Activated CD4-positive, alpha-beta memory T cell treated with anti-CD3 and anti-CD28 coated beads, Interleukin-2, amount 10 ng/mL, durations not matched to agents 7 days and 5 days (primary cell): Measurements from ENCODE around the gene MINDY4. TPM values are rescaled to one million over a fixed set of nuclear protein-coding genes. Genes with fewer than 3 reads are reported as not detected.

Experiments
- CTCF ChIA-PET: fragments of 350-600 bp; sonication (Branson Sonifier 250); formaldehyde crosslinking; loops from one replicate; lab custom pipeline; 2021; ENCODE audit warnings: antibody characterized with exemption, inconsistent platforms; lab: Charles Lee
- POLR2A ChIA-PET: fragments of 350-600 bp; sonication (Branson Sonifier 250); formaldehyde crosslinking; loops from one replicate; lab custom pipeline; 2021; ENCODE audit warnings: antibody characterized with exemption; lab: Charles Lee
- DNase-seq: peaks from one replicate; pipeline ENCODE4 v3.0.0-alpha.2; 2020
- H3K27ac Mint-ChIP-seq: one replicate; pipeline ENCODE4 v1.8.0; 2021; ENCODE audit warnings: mild to moderate bottlenecking, mixed read lengths
- H3K27me3 Mint-ChIP-seq: one replicate; pipeline ENCODE4 v1.8.0; 2021; ENCODE audit warnings: mixed read lengths
- H3K36me3 Mint-ChIP-seq: one replicate; pipeline ENCODE4 v1.8.0; 2021; ENCODE audit warnings: low read depth, mixed read lengths
- H3K4me1 Mint-ChIP-seq: one replicate; pipeline ENCODE4 v1.8.0; 2021; ENCODE audit warnings: mixed read lengths
- H3K4me3 Mint-ChIP-seq: one replicate; pipeline ENCODE4 v1.8.0; 2021; ENCODE audit warnings: mild to moderate bottlenecking, mixed read lengths
- H3K9me3 Mint-ChIP-seq: one replicate; pipeline ENCODE4 v1.8.0; 2021; ENCODE audit warnings: mixed read lengths
- total RNA-seq, 2 experiments: library from RNA; stranded (reverse); gene quantifications; one replicate each; pipeline ENCODE4 v1.2.3, GENCODE V29; 2021

The MINDY4 gene
- total RNA-seq, 2 experiments from 2014 or later = 1.5 TPM

DNA sequence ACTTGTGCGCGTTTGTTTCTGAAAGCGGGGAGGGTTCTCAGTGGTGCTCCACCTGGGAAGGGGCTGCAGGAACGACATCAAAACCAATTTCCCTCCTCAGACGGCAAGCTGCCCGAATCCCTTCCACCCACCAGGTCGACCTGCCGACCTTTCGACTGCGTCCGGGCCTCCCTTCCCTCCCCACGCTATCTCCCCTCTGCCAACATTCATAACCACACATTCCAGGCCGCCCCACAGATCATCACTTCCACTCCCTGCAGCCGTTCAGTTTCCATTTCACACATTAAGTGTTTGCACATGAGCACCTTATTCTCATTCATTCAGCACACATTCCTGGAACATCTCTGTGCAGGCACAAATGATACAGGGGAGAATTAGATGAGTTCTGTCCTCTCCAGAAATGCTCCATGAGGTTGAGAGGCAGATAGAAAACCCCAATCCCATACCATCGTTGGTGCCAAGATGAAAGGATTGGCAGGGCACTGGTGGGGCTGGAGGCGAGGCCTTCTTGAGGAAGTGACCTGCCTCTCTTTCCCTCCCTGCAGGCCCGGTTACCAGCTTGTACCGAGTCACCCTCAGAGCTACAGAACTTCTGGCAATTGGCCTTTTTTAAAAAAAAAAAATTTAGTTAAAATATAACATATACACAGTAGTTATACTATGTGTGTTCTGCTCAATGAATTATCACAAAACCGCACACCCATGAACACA, 70.0 kb downstream of the MINDY4 start:
- no peaks in the 10 kb centered on the region for H3K27me3 Mint-ChIP-seq
- no peak overlapping the region for H3K4me3 Mint-ChIP-seq
- DNase-seq = no peak
- H3K4me1 Mint-ChIP-seq = no peaks in the 10 kb centered on the region
- no peaks in the 10 kb centered on the region for H3K9me3 Mint-ChIP-seq
- H3K36me3 Mint-ChIP-seq = no peaks in the 10 kb centered on the region
- ChIA-PET POLR2A (no interaction called here), CTCF (no interaction called here)
- no peak overlapping the region for H3K27ac Mint-ChIP-seq

DNA sequence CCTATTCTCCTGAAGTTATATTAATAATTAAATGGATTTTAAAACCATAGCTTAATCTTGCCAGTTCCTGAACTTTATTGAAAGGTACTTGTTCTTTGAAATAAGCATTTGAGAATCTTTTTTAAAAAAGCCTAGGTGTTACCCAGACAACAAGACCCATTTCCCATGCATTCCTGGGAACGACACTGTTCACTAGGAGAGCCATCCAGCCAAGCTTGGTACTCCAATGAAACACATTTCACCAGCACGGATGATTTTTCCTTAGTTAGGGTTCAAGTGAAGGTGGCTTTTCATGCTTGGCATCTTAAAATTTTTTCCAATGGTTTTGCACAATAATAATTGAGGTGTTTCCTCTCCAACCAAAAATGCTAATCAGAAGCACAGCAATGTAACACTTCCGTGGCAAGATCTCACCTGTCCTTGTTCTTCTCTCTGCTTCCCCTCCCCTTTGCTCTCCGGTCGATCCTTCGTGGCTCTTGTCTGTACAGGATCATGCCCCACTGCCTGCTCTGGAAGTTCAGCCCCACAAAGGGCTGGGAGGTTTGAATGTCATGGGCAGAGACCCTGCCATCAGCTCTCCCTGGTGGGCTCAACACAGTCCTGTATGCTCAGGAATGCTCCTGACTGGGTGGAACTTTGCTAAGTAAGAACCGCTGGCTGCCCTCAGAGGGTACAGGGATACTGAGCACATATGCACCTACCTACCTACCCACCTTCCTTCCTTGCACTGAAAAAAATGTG, 70.8 kb downstream of the MINDY4 start:
- CTCF ChIA-PET = no interaction called here
- no peaks in the 10 kb centered on the region for H3K4me1 Mint-ChIP-seq
- DNase-seq = no peak

DNA sequence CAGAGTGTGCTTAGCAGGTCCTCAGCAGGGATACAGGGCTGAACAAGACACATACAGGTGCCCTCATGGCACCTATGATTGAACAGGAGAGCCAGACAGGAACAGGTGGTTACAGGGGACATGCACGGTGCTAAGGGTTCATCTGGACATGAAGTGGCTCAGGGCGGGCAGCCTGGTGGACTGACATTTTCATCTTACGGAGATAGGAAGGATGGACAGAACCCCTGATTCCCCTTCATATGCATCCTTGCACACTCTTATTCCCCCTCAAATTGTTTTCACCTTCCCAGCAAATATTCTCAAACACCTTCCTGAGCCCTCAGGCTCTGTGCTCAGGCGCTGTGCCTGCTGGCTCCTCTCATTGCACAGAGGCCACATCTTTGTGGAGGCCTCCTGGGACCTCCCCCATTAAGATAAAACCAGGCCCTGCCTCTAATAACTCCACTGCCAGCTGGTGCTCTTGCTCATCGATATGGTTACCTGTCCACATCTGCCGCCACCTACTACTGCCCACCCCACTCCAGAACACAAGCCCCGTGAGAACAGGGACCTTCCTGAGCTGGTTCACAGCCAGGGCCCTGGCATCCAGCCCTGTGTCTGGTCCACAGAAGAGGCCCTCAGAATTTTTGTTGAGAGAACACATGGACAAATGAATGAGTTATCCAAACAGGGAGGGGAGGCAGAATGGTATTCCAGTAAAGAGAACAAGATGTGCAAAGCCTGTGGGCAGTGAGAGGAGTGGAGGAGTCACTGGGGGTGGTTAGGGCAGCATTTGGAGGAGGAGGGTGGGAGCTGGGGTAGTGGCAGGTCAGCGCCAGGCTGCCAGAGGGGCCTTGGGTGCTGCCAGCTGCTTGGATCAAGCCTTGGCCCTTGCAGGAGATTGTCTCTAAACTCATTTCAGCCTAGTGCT, 71.6 kb downstream of the MINDY4 start:
- POLR2A ChIA-PET = no interaction called here
- Mint-ChIP-seq H3K4me1 (no peaks in the 10 kb centered on the region), H3K27me3 (no peaks in the 10 kb centered on the region), H3K36me3 (no peaks in the 10 kb centered on the region), H3K27ac (no peak overlapping the region), H3K4me3 (no peak overlapping the region), H3K9me3 (no peaks in the 10 kb centered on the region)
- CTCF ChIA-PET = no interaction called here
- no peak for DNase-seq

More for the DNA sequence above, 70.8 kb downstream of the MINDY4 start:
- H3K27me3 Mint-ChIP-seq = no peaks in the 10 kb centered on the region
- no peak overlapping the region for H3K27ac Mint-ChIP-seq
- POLR2A ChIA-PET = no interaction called here
- no peak overlapping the region for H3K4me3 Mint-ChIP-seq
- H3K36me3 Mint-ChIP-seq = no peaks in the 10 kb centered on the region
- no peaks in the 10 kb centered on the region for H3K9me3 Mint-ChIP-seq

DNA sequence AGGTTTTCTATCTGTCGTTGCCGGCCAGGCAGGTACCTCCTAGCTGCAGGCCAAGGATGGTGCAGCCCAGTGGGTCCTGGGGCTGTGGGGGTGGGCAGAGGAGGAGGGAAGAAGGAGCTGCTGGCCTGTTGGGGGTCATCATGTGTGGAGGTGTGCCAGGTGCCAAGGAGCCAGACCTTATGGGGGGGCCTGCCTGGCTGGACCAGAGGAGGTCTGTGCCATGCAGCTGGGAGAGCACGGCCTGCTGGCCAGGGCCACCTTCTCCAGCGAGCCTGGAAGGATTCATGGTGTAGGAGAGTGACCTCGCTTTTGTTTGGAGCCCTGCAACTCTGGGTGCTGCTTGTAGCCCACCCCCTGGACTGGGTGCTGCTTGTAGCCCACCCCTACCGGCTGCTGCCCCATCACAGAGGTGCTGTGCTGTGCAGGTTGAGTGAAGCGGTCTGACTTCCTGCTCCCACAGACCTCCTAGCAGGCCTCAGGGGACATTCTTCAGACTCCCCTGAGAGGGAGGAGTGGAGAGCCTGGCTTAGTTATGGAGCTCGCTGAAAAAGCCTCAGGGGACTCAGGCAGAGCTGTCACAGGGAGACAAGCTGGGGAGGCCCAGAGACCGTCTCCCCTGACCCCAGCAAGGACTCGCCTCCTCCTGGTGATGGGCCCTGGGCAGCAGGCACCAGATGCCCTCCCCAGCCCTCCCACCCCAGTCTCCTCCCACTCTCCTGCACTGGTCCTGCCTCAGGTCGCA, 72.7 kb downstream of the MINDY4 start:
- Mint-ChIP-seq H3K4me1 (no peaks in the 10 kb centered on the region), H3K4me3 (no peak overlapping the region), H3K9me3 (no peaks in the 10 kb centered on the region), H3K27ac (no peak overlapping the region), H3K27me3 (no peaks in the 10 kb centered on the region), H3K36me3 (no peaks in the 10 kb centered on the region)
- ChIA-PET CTCF (no interaction called here), POLR2A (no interaction called here)
- no peak for DNase-seq

DNA sequence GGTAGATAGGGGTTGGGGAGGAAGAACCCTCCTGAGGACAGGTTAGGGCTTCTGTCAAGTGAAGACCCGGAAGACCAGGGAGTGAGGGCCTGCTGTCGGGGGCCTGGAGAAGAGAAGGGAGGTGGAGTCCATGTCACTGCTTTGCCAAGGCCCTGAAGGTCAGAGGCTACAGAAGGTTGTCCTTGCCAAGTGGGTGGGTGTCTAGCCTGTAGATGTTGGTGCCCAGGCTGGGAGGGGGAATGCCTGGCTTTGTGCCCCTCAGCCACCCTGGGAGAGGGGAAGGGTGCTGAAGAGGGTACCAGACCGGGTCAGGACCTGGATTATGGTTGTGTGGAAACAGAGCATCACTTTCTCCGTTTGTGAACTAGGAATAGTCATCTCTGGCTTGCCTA, 73.3 kb downstream of the MINDY4 start:
- no peaks in the 10 kb centered on the region for H3K36me3 Mint-ChIP-seq
- POLR2A ChIA-PET = no interaction called here
- H3K4me3 Mint-ChIP-seq = no peak overlapping the region
- H3K9me3 Mint-ChIP-seq = no peaks in the 10 kb centered on the region
- H3K4me1 Mint-ChIP-seq = no peaks in the 10 kb centered on the region
- CTCF ChIA-PET = no interaction called here
- no peak overlapping the region for H3K27ac Mint-ChIP-seq
- no peak for DNase-seq
- no peaks in the 10 kb centered on the region for H3K27me3 Mint-ChIP-seq

DNA sequence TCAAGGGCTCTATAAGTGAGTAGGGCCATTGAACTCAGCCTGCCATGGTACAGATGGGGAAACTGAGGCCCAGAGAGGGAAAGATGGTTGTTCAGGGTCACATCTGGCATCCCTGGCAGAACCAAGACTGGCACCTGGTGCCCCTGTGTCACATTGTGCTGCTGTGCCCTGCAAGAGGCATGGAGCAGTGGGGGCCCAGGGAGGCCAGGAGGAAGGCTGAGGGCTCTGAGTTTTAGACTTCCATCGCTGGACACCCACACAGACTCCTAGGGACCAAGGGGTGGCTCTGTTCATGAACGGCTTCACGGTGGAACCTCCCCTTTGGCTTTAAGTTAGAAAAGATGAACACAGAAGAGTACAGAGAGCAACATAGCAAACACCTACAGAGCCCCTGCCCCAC, 73.7 kb downstream of the MINDY4 start:
- POLR2A ChIA-PET = no interaction called here
- CTCF ChIA-PET = no interaction called here
- Mint-ChIP-seq H3K27me3 (no peaks in the 10 kb centered on the region), H3K36me3 (no peaks in the 10 kb centered on the region), H3K27ac (no peak overlapping the region), H3K4me1 (no peaks in the 10 kb centered on the region), H3K4me3 (no peak overlapping the region), H3K9me3 (no peaks in the 10 kb centered on the region)
- DNase-seq = no peak

DNA sequence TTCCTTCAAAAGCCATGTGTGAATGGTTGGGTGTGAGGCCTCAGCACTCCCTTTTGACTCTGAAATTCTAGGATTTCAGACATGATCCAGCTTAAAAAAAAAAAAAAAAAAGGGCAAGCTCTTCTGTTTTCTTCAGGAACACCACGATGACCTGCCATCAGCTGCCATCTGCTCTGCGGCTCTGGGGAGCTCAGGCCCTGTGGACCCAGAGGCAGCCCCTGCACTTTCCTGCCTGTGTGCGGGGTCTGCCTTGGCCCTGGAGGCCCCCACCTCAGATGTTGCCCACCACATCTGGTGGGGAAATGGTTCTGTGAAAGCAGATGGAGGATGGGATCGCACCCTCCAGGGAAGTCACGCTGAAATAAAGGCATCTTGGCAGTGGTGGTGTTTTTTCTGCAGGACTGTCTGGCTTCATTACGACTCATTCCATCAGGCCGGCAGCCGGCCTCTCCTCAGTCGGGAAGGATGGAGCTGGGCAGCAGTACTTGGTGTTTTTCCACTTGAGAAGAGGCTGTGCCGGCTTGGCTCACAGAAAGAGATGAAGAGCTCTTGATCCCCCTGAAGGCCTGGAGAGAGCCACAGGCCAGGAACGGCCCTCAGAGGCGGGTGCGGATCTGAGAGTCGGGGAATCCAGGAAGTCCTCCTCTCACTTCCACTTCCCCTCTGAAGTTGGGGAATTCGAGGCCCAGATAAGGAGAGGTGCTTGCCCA, 74.4 kb downstream of the MINDY4 start:
- Mint-ChIP-seq H3K36me3 (no peaks in the 10 kb centered on the region), H3K27me3 (no peaks in the 10 kb centered on the region), H3K9me3 (no peaks in the 10 kb centered on the region), H3K27ac (no peak overlapping the region), H3K4me1 (no peaks in the 10 kb centered on the region), H3K4me3 (no peak overlapping the region)
- no peak for DNase-seq
- ChIA-PET CTCF (no interaction called here), POLR2A (no interaction called here)

DNA sequence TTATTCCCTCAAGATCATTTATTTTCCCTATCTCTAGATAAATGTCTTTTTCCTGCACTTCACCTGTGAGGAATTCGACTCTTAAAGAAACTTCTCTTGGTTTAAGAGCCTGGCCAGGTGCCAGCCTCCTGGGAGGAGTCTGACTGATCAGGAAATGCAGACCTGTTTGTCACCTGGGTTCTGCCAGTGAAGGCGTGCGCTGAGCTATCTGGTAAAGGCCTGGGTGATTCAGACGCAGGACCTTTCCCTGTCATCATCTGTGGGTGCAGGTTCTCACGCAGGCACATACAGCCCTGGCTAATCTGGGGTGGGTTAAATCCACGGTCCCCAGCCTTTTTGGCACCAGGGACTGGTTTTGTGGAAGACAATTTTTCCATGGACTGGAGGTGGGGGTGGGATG, 75.2 kb downstream of the MINDY4 start:
- ChIA-PET CTCF (no interaction called here), POLR2A (no interaction called here)
- H3K9me3 Mint-ChIP-seq = no peaks in the 10 kb centered on the region
- H3K36me3 Mint-ChIP-seq = no peaks in the 10 kb centered on the region
- H3K4me1 Mint-ChIP-seq = no peaks in the 10 kb centered on the region
- no peak overlapping the region for H3K4me3 Mint-ChIP-seq
- no peaks in the 10 kb centered on the region for H3K27me3 Mint-ChIP-seq
- no peak for DNase-seq
- H3K27ac Mint-ChIP-seq = no peak overlapping the region

DNA sequence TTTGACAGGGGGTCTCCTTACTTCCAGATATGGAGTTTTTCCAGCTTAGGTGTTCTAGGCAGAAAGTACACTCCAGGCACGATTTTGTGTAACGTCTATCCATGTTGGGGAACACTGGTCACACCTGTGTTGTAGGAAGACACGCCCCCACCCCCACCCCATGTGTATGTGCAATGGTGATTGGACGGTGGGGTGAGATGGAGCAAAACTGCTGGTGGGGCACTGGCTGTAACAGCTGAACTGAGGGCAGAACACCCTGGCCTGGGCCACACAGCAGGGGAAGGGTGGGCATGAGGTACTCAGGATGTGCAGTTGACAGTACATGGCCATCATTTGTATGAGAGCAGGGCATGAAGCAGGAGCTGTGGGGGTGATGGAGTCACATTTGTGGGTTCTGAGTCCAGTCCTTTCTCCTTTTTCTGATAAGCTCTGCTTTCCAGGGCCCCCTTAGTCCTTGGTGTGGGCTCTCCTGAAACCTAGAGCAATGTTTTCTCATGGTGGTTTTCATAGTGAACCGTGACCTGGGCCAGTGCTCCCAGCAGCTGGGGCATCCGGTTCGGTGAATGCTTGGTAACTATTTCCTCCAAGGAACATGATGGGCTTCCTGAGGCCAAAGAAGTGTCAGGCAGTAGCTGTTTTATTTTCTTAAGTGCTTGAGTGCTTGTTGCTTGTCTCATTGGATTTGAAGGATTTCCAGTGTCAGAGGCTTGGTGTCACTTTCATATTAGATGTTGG, 77.1 kb downstream of the MINDY4 start:
- H3K27me3 Mint-ChIP-seq = no peaks in the 10 kb centered on the region
- DNase-seq = no peak
- H3K9me3 Mint-ChIP-seq = no peaks in the 10 kb centered on the region
- H3K4me1 Mint-ChIP-seq = no peaks in the 10 kb centered on the region
- CTCF ChIA-PET = no interaction called here
- no peaks in the 10 kb centered on the region for H3K36me3 Mint-ChIP-seq
- no peak overlapping the region for H3K4me3 Mint-ChIP-seq
- no peak overlapping the region for H3K27ac Mint-ChIP-seq
- POLR2A ChIA-PET = no interaction called here

DNA sequence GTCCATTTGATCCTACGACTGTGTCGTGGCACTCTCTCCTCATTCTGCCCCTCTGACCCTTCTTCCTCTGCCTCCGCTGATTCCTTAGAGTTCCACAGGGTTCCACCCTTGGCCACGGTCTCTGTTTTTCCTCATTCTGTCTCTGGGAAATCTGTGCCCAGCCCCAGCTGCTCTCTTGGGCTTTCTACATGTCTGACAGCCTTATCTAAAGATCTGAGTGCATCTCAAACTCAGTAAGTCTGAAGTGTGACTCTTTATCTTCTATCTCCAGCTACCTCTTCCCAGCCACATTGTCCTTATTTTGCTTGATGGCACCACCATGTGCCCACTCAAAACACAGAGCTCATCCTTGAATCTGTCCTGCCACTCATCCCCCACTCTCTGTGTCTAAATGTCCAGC, 78.3 kb downstream of the MINDY4 start:
- H3K27me3 Mint-ChIP-seq = no peaks in the 10 kb centered on the region
- H3K4me3 Mint-ChIP-seq = no peak overlapping the region
- no peak for DNase-seq
- H3K9me3 Mint-ChIP-seq = no peaks in the 10 kb centered on the region
- H3K36me3 Mint-ChIP-seq = no peaks in the 10 kb centered on the region
- H3K27ac Mint-ChIP-seq = no peak overlapping the region
- ChIA-PET POLR2A (no interaction called here), CTCF (no interaction called here)
- no peaks in the 10 kb centered on the region for H3K4me1 Mint-ChIP-seq

DNA sequence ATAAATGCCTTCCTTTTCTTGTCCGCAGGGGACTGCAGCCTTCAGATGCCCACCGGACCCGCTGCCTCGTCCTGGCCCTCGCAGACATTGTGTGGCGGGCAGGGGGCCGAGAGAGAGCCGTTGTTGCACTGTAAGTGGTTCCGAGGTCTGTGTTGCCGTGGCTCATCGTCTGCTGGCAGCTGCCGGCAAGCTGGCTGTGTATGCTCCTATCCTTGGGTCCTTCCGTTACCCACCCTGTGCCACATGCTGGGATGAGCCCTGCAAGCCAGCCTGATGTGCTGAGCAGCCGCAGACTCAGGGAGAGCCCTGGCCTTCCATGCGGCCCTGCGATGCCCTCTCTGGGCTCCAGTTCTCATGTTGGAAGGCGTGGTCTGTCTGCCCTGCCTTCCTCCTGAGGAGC, 79.2 kb downstream of the MINDY4 start:
- no peaks in the 10 kb centered on the region for H3K27me3 Mint-ChIP-seq
- no peaks in the 10 kb centered on the region for H3K4me1 Mint-ChIP-seq
- H3K27ac Mint-ChIP-seq = no peak overlapping the region
- DNase-seq = no peak
- H3K9me3 Mint-ChIP-seq = no peaks in the 10 kb centered on the region
- ChIA-PET CTCF (no interaction called here), POLR2A (no interaction called here)
- H3K36me3 Mint-ChIP-seq = no peaks in the 10 kb centered on the region
- H3K4me3 Mint-ChIP-seq = no peak overlapping the region
